SK-N-SH (cell line): Measurements from ENCODE around the gene TMEM164. TPM values are rescaled to one million over a fixed set of nuclear protein-coding genes. Genes with fewer than 3 reads are reported as not detected.

Source experiments
- CTCF ChIA-PET: fragments of 300-600, 350-600 bp; formaldehyde crosslinking; extraction: SDS; loops from one replicate; lab custom pipeline; 2021; lab: Yijun Ruan, JAX
- POLR2A ChIA-PET: fragments of 350-600 bp; sonication (Branson Sonifier 250); formaldehyde crosslinking; extraction: SDS; loops from one replicate; lab custom pipeline; 2020; ENCODE audit warnings: antibody characterized with exemption, inconsistent platforms; lab: Yijun Ruan, JAX
- DNase-seq: peaks from one replicate; pipeline ENCODE4 v3.0.0; 2012
- H2AFZ ChIP-seq: fragments of 200-600 bp; sonication (generic); 2 replicates; pipeline ENCODE4 v1.8.1; 2016; ENCODE audit warnings: antibody characterized with exemption, mild to moderate bottlenecking, low read depth
- H3F3A ChIP-seq: fragments of 200-600 bp; sonication (generic); replicated peaks from 2 replicates; pipeline ENCODE3; 2016; ENCODE audit warnings: antibody characterized with exemption, mild to moderate bottlenecking; ENCODE audit not compliant: insufficient read depth
- H3K27ac ChIP-seq, 2 experiments: fragments of 200-500 bp in 1 of 2; fragments of 200-600 bp in 1 of 2; sonication (Bioruptor generic) in 1 of 2; sonication (generic), shearing (Covaris generic) in 1 of 2; 2 replicates each; pipeline versions ENCODE4 v1.5.1 to v1.6.1; 2014 to 2016; ENCODE audit warnings: low read depth in 2 of 2, inconsistent platforms in 1 of 2, low read length in 1 of 2, mild to moderate bottlenecking in 1 of 2, mixed read lengths in 1 of 2
- H3K27me3 ChIP-seq: fragments of 200-600 bp; sonication (generic), shearing (Covaris generic); 2 replicates; pipeline ENCODE4 v1.6.1; 2016; ENCODE audit warnings: mixed run types; ENCODE audit not compliant: insufficient read depth
- H3K36me3 ChIP-seq, 2 experiments: fragments of 200-500 bp in 1 of 2; fragments of 200-600 bp in 1 of 2; sonication (Bioruptor generic) in 1 of 2; sonication (generic) in 1 of 2; replicated peaks in 1 of 2; 2 replicates each; pipeline versions ENCODE3 to v1.5.1; 2014 to 2016; ENCODE audit warnings: low read length in 1 of 2, mild to moderate bottlenecking in 1 of 2; ENCODE audit not compliant: insufficient read depth in 2 of 2, control insufficient read depth in 1 of 2
- H3K4me1 ChIP-seq, 2 experiments: fragments of 200-500 bp in 1 of 2; fragments of 200-600 bp in 1 of 2; sonication (Bioruptor generic) in 1 of 2; sonication (generic), shearing (Covaris generic) in 1 of 2; 2 replicates each; pipeline versions ENCODE4 v1.5.1 to v1.6.1; 2014 to 2016; ENCODE audit warnings: low read depth in 1 of 2, low read length in 1 of 2, mixed run types in 1 of 2; ENCODE audit not compliant: insufficient read depth in 2 of 2, control insufficient read depth in 1 of 2
- H3K4me2 ChIP-seq: fragments of 200-600 bp; sonication (generic), shearing (Covaris generic); 2 replicates; pipeline ENCODE4 v1.6.1; 2017; ENCODE audit warnings: mixed run types
- H3K4me3 ChIP-seq, 2 experiments: fragments of 200-500 bp in 1 of 2; fragments of 200-600 bp in 1 of 2; sonication (Bioruptor generic) in 1 of 2; sonication (generic), shearing (Covaris generic) in 1 of 2; 2 replicates each; pipeline versions ENCODE4 v1.5.1 to v1.8.1; 2014 to 2016; ENCODE audit warnings: low read depth in 2 of 2, inconsistent platforms in 1 of 2, low read length in 1 of 2, mild to moderate bottlenecking in 1 of 2, mixed read lengths in 1 of 2, moderate library complexity in 1 of 2
- H3K79me2 ChIP-seq: fragments of 200-600 bp; sonication (generic); 2 replicates; pipeline ENCODE4 v1.8.1; 2017; ENCODE audit warnings: mild to moderate bottlenecking; ENCODE audit not compliant: insufficient read depth
- H3K9ac ChIP-seq: fragments of 200-600 bp; sonication (generic); 2 replicates; pipeline ENCODE4 v1.6.1; 2017; ENCODE audit warnings: mixed run types
- H3K9me2 ChIP-seq: fragments of 200-600 bp; sonication (generic); 2 replicates; pipeline ENCODE4 v1.6.1; 2017; ENCODE audit warnings: mixed run types
- H3K9me3 ChIP-seq: fragments of 200-600 bp; sonication (generic); 2 replicates; pipeline ENCODE4 v1.6.1; 2017; ENCODE audit warnings: mixed run types, mild to moderate bottlenecking, moderate library complexity
- H4K20me1 ChIP-seq: fragments of 200-600 bp; sonication (generic); 2 replicates; pipeline ENCODE4 v1.6.1; 2017; ENCODE audit warnings: mild to moderate bottlenecking, mixed run types; ENCODE audit not compliant: insufficient read depth
- CHD2 ChIP-seq: fragments of 150-350 bp; IDR thresholded peaks from 2 replicates; pipeline ENCODE4 v1.6.1; 2018; ENCODE audit warnings: low read length; ENCODE audit not compliant: partially characterized antibody
- EZH2phosphoT487 ChIP-seq: fragments of 200-600 bp; sonication (generic); IDR thresholded peaks from 2 replicates; pipeline ENCODE4 v1.6.1; 2017; ENCODE audit warnings: low read depth, mixed run types, mild to moderate bottlenecking, antibody characterized with exemption, moderate library complexity, borderline replicate concordance
- FOXJ3 ChIP-seq: sonication (generic); formaldehyde crosslinking; IDR thresholded peaks from 2 replicates; pipeline ENCODE4 v1.5.1; 2020; ENCODE audit warnings: mild to moderate bottlenecking, missing genetic modification reagents
- FOXM1 ChIP-seq: IDR thresholded peaks from 2 replicates; pipeline ENCODE4 v1.4.0; 2012; ENCODE audit warnings: low read depth, mild to moderate bottlenecking
- GATA2 ChIP-seq: sonication (generic); formaldehyde crosslinking; IDR thresholded peaks from 2 replicates; pipeline ENCODE4 v1.5.0; 2020; ENCODE audit warnings: mild to moderate bottlenecking, missing genetic modification reagents
- NFIC ChIP-seq: IDR thresholded peaks from 2 replicates; pipeline ENCODE4 v1.4.0; 2012; ENCODE audit warnings: borderline replicate concordance
- RAD21 ChIP-seq: IDR thresholded peaks from 2 replicates; pipeline ENCODE4 v1.6.1; 2012; ENCODE audit warnings: mild to moderate bottlenecking, low read length
- RXRA ChIP-seq: IDR thresholded peaks from 2 replicates; pipeline ENCODE4 v1.4.0; 2012; ENCODE audit warnings: low read depth, mild to moderate bottlenecking, borderline replicate concordance
- SMC3 ChIP-seq: IDR thresholded peaks from 2 replicates; pipeline ENCODE4 v1.6.1; 2012; ENCODE audit warnings: low read depth, low read length, improper control_type of control experiment
- TAF1 ChIP-seq: IDR thresholded peaks from 2 replicates; pipeline ENCODE4 v1.6.1; 2012; ENCODE audit warnings: low read depth, mild to moderate bottlenecking, low read length, moderate library complexity, borderline replicate concordance
- TCF12 ChIP-seq: IDR thresholded peaks from 2 replicates; pipeline ENCODE4 v1.4.0; 2012
- YY1 ChIP-seq: IDR thresholded peaks from 2 replicates; pipeline ENCODE4 v1.4.0; 2012; ENCODE audit warnings: low read depth, mild to moderate bottlenecking
- WGBS: methylation state at CpG from one replicate; pipeline ENCODE4 v1.1.6; 2017; ENCODE audit warnings: low lambda C conversion rate; 5-methylcytosine and 5-hydroxymethylcytosine counted together
- polyA plus RNA-seq, 3 experiments: library from polyadenylated mRNA; depleted of rRNA; stranded (reverse); fragments of >200 nt; gene quantifications; 2 replicates each; pipeline ENCODE4 v1.2.3, GENCODE V29; 2012
- TF ChIP-seq, protein P1 (sequence below): IDR thresholded peaks from 2 replicates; pipeline ENCODE4 v1.6.1; 2012; ENCODE audit warnings: mild to moderate bottlenecking, low read depth, low read length, moderate library complexity
- TF ChIP-seq, protein P2 (sequence below): IDR thresholded peaks from 2 replicates; pipeline ENCODE4 v1.4.0; 2012; ENCODE audit warnings: low read depth, borderline replicate concordance
- TF ChIP-seq, protein P3 (sequence below): IDR thresholded peaks from 2 replicates; pipeline ENCODE4; 2012

The TMEM164 gene
- polyA plus RNA-seq, 1 of the 3 experiments (the other 2 are of a cell fraction) = 11.9 TPM

DNA sequence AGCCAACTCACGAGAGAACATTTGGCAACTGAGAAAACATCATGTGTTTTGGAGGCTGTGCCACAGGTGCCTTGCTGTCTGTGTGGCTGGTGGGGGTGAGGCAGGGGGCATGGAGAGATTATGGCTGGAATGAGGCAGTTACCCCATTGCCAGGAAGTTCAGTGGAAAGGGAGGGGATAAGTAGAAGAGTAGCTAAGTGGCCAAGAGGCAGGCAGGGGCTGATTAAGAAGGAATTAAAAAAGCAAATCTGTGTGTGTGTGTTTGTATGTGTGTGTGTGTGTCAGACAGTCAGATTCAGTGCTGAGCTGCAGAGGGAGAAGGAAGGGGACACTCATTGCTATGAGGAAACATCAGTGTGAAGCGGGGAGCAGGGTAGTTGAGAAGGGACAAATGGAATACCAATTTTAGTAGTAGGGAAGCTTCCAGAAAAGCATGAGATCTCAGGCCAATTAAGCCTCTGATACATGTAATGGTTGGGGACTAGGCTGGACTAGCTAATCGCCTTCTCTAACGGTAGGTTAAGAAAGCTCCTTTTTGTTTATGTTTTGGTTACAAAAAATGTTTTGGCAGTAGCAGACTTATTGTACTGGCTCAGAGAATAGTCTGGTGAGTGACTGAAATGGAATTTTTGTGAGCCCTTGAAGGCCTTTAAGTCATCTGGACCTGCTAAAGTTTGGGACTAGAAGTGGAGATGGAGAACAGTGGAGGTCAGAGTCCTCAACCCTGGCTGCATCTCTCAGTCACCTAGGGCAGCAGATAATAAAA lies 18.5 kb downstream of the TMEM164 start:
- H3K4me3 ChIP-seq = no peak overlapping the region
- H3K9me2 ChIP-seq = no peaks in the 10 kb centered on the region
- no peak overlapping the region for H3K4me2 ChIP-seq
- peaks cover 4 to 5% of the 10 kb centered on the region in 2 experiments for H3K36me3 ChIP-seq
- no peaks in the 10 kb centered on the region for H3K9me3 ChIP-seq
- CTCF ChIA-PET = no interaction called here
- H3K27me3 ChIP-seq = no peaks in the 10 kb centered on the region
- no peak overlapping the region for H3K9ac ChIP-seq
- no peak overlapping the region for H3K27ac ChIP-seq
- WGBS = 48% methylated on average over 4 of the region's 4 CpGs
- no peak for DNase-seq
- H3K4me1 ChIP-seq = no peaks in the 10 kb centered on the region; a peak in 2 of 4 replicates
- H3K79me2 ChIP-seq = no peaks in the 10 kb centered on the region
- H3F3A ChIP-seq = no peaks in the 10 kb centered on the region
- H2AFZ ChIP-seq = no peak overlapping the region
- no peaks in the 10 kb centered on the region for H4K20me1 ChIP-seq
- TF ChIP-seq RXRA (no peak), SMC3 (no peak), FOXJ3 (CRISPR knock-in tag) (no peak), RAD21 (no peak), GATA2 (CRISPR knock-in tag) (no peak), TAF1 (no peak), EZH2phosphoT487 (no peak), CHD2 (no peak), YY1 (no peak), TCF12 (no peak), NFIC (no peak), FOXM1 (no peak)
- TF ChIP-seq, protein P1, sequence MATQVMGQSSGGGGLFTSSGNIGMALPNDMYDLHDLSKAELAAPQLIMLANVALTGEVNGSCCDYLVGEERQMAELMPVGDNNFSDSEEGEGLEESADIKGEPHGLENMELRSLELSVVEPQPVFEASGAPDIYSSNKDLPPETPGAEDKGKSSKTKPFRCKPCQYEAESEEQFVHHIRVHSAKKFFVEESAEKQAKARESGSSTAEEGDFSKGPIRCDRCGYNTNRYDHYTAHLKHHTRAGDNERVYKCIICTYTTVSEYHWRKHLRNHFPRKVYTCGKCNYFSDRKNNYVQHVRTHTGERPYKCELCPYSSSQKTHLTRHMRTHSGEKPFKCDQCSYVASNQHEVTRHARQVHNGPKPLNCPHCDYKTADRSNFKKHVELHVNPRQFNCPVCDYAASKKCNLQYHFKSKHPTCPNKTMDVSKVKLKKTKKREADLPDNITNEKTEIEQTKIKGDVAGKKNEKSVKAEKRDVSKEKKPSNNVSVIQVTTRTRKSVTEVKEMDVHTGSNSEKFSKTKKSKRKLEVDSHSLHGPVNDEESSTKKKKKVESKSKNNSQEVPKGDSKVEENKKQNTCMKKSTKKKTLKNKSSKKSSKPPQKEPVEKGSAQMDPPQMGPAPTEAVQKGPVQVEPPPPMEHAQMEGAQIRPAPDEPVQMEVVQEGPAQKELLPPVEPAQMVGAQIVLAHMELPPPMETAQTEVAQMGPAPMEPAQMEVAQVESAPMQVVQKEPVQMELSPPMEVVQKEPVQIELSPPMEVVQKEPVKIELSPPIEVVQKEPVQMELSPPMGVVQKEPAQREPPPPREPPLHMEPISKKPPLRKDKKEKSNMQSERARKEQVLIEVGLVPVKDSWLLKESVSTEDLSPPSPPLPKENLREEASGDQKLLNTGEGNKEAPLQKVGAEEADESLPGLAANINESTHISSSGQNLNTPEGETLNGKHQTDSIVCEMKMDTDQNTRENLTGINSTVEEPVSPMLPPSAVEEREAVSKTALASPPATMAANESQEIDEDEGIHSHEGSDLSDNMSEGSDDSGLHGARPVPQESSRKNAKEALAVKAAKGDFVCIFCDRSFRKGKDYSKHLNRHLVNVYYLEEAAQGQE = no peak
- TF ChIP-seq, protein P2, sequence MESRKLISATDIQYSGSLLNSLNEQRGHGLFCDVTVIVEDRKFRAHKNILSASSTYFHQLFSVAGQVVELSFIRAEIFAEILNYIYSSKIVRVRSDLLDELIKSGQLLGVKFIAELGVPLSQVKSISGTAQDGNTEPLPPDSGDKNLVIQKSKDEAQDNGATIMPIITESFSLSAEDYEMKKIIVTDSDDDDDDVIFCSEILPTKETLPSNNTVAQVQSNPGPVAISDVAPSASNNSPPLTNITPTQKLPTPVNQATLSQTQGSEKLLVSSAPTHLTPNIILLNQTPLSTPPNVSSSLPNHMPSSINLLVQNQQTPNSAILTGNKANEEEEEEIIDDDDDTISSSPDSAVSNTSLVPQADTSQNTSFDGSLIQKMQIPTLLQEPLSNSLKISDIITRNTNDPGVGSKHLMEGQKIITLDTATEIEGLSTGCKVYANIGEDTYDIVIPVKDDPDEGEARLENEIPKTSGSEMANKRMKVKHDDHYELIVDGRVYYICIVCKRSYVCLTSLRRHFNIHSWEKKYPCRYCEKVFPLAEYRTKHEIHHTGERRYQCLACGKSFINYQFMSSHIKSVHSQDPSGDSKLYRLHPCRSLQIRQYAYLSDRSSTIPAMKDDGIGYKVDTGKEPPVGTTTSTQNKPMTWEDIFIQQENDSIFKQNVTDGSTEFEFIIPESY = no peak
- TF ChIP-seq, protein P3, sequence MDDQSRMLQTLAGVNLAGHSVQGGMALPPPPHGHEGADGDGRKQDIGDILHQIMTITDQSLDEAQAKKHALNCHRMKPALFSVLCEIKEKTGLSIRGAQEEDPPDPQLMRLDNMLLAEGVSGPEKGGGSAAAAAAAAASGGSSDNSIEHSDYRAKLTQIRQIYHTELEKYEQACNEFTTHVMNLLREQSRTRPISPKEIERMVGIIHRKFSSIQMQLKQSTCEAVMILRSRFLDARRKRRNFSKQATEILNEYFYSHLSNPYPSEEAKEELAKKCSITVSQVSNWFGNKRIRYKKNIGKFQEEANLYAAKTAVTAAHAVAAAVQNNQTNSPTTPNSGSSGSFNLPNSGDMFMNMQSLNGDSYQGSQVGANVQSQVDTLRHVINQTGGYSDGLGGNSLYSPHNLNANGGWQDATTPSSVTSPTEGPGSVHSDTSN = no peak
- POLR2A ChIA-PET = no interaction called here
